ENCODE data around the gene TRIM29. TPM values are rescaled to one million over a fixed set of nuclear protein-coding genes. Genes with fewer than 3 reads are reported as not detected.

The TRIM29 gene
- total and polyA plus RNA-seq, 10 of the 15 experiments (the other 5 are each of a cell fraction or from before 2014, with no cell fraction given) = 0.08 to 0.67 (median 0.26) TPM; not detected in 5

GRCh38 chr11:120102864-120103122, 35.1 kb downstream of the TRIM29 start:
- ChIA-PET CTCF (no interaction called here), RAD21 (ENCODE audit: unreplicated experiment) (interaction anchor here (0.8 to 1.3 kb wide), 2 partner anchors 429 to 462 kb away, joined by 3 to 4 read pairs; no protein-coding TSS in a partner anchor), SMC1A (ENCODE audit: uncharacterized antibody, unreplicated experiment) (no interaction called here), POLR2A (no interaction called here)
- FAIRE-seq = no peak
- Histone ChIP-seq H3K4me1 (ENCODE audit: control insufficient read depth, insufficient read depth, low read length) (no peaks in the 10 kb centered on the region), H3K9ac (ENCODE audit: control insufficient read depth, insufficient read depth, low read length) (no peak overlapping the region), H4K20me1 (ENCODE audit: control insufficient read depth, insufficient read depth) (no peaks in the 10 kb centered on the region; the same call in 1 of the 2 replicates), H3K79me2 (ENCODE audit: control insufficient read depth, insufficient read depth, low read length) (no peaks in the 10 kb centered on the region), H3K27ac (ENCODE audit: control insufficient read depth, insufficient read depth) (no peak overlapping the region), H3K36me3 (ENCODE audit: control insufficient read depth in 2 of 2, insufficient read depth in 2 of 2, low read length in 1 of 2) (no peaks in the 10 kb centered on the region), H3K27me3 (replicated peaks in 1 of 2; ENCODE audit: control insufficient read depth in 2 of 2, insufficient read depth in 2 of 2, low read length in 1 of 2) (peaks cover 6 to 22% of the 10 kb centered on the region in 2 experiments; a peak in 3 of 4 replicates), H3K4me2 (ENCODE audit: control insufficient read depth, insufficient read depth) (no peak overlapping the region), H3K4me3 (no peak overlapping the region), H3K9me3 (replicated peaks; ENCODE audit: control insufficient read depth, insufficient read depth, low read length) (no peaks in the 10 kb centered on the region; the same call in 2 of the 3 replicates), H2AFZ (ENCODE audit: control insufficient read depth, low read depth, low read length) (no peak overlapping the region)
- 23% methylated on average over 3 of the region's 3 CpGs for WGBS (ENCODE audit: insufficient coverage, insufficient replicate concordance, low lambda C conversion rate, missing lambda C conversion rate)
- BruUV-seq (replicated peaks) = no TSS peak
- TF ChIP-seq TARDBP (IDR thresholded peaks at IDR 0.05; ENCODE audit: borderline replicate concordance) (no peak), RAD21 (IDR thresholded peaks at IDR 0.05; ENCODE audit: insufficient read depth, low read depth, low read length) (no peak), POLR2AphosphoS2 (IDR thresholded peaks at IDR 0.05; ENCODE audit: low read depth, low read length) (no peak), NR2C1 (IDR thresholded peaks at IDR 0.05) (no peak), CBFB (IDR thresholded peaks at IDR 0.05; ENCODE audit: low read depth) (no peak), CREB1 (IDR thresholded peaks at IDR 0.05; ENCODE audit: low read depth) (no peak), PAX5 (IDR thresholded peaks at IDR 0.05; ENCODE audit: borderline replicate concordance, low read depth, low read length) (no peak), ZBTB11 (CRISPR knock-in tag; IDR thresholded peaks at IDR 0.05) (no peak), CBX3 (IDR thresholded peaks at IDR 0.05; ENCODE audit: borderline replicate concordance, low read depth) (no peak), BACH1 (IDR thresholded peaks at IDR 0.05; ENCODE audit: borderline replicate concordance) (no peak), KAT2A (conservative IDR thresholded peaks at IDR 0.05; ENCODE audit: control insufficient read depth, low read depth, low read length) (no peak)
- TF ChIP-seq, protein P1, sequence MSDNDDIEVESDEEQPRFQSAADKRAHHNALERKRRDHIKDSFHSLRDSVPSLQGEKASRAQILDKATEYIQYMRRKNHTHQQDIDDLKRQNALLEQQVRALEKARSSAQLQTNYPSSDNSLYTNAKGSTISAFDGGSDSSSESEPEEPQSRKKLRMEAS (IDR thresholded peaks at IDR 0.05; ENCODE audit: low read depth, low read length) = no peak
- TF ChIP-seq, protein P2, sequence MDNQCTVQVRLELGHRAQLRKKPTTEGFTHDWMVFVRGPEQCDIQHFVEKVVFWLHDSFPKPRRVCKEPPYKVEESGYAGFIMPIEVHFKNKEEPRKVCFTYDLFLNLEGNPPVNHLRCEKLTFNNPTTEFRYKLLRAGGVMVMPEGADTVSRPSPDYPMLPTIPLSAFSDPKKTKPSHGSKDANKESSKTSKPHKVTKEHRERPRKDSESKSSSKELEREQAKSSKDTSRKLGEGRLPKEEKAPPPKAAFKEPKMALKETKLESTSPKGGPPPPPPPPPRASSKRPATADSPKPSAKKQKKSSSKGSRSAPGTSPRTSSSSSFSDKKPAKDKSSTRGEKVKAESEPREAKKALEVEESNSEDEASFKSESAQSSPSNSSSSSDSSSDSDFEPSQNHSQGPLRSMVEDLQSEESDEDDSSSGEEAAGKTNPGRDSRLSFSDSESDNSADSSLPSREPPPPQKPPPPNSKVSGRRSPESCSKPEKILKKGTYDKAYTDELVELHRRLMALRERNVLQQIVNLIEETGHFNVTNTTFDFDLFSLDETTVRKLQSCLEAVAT (IDR thresholded peaks at IDR 0.05) = no peak
- TF ChIP-seq, protein P3, sequence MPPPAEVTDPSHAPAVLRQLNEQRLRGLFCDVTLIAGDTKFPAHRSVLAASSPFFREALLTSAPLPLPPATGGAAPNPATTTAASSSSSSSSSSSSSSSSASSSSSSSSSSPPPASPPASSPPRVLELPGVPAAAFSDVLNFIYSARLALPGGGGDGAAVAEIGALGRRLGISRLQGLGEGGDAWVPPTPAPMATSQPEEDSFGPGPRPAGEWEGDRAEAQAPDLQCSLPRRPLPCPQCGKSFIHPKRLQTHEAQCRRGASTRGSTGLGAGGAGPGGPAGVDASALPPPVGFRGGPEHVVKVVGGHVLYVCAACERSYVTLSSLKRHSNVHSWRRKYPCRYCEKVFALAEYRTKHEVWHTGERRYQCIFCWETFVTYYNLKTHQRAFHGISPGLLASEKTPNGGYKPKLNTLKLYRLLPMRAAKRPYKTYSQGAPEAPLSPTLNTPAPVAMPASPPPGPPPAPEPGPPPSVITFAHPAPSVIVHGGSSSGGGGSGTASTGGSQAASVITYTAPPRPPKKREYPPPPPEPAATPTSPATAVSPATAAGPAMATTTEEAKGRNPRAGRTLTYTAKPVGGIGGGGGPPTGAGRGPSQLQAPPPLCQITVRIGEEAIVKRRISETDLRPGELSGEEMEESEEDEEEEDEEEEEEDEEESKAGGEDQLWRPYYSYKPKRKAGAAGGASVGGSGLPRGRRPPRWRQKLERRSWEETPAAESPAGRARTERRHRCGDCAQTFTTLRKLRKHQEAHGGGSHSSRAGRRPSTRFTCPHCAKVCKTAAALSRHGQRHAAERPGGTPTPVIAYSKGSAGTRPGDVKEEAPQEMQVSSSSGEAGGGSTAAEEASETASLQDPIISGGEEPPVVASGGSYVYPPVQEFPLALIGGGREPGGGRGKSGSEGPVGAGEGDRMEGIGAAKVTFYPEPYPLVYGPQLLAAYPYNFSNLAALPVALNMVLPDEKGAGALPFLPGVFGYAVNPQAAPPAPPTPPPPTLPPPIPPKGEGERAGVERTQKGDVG (CRISPR knock-in tag; IDR thresholded peaks at IDR 0.05) = no peak
- intact Hi-C loops (cut with micrococcal nuclease; ENCODE audit: unreplicated experiment) (no loop called here), in situ Hi-C loops (cut with MboI) (no loop called here)
- ATAC-seq = no peak
- no peak for DNase-seq (ENCODE audit: low read depth, low spot score)
